Activated CD4-positive, alpha-beta T cell treated with anti-CD3 and anti-CD28 coated beads, Interleukin-2, amount 50 U/mL, for 1 hour (primary cell): ENCODE data around the gene PCYOX1L.
"Not testable (repeated sequence)": the region's sequence is repeated elsewhere in the genome, so short reads cannot be mapped to it uniquely, and the experiment has no call there.

ENCODE experiments used
- DNase-seq: peaks from one replicate; pipeline ENCODE4 v3.0.0-alpha.2; 2020

The PCYOX1L gene

GRCh38 chr5:149389552-149390495, 32.0 kb downstream of the PCYOX1L start:
- no peak for DNase-seq

DNA sequence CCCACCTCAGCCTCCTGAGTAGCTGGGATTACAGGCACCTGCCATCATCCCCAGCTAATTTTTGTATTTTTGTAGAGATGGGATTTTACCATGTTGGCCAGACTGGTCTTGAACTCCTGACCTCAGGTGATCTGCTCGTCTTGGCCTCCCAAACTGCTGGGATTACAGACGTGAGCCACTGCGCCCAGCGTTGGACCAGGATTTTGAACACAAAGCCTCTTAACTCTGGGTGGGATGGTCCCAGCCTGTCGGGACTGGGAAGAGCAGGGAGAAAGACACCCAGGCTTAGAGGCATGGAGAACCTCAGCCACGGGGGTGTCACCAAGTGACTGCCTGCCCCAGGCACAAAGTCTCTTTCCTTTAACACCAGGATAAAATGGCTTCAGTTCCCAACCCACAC, 33.2 kb downstream of the PCYOX1L start:
- not testable (repeated sequence) for DNase-seq

- no peak for DNase-seq
Observed at GRCh38 chr5:149391524-149391923, 33.7 kb downstream of the PCYOX1L start.

GRCh38 chr5:149392718-149393117, 34.9 kb downstream of the PCYOX1L start:
- no peak for DNase-seq

GRCh38 chr5:149394996-149395395, 37.1 kb downstream of the PCYOX1L start:
- DNase-seq, result not testable (repeated sequence)

GRCh38 chr5:149397530-149397929, 39.7 kb downstream of the PCYOX1L start:
- DNase-seq, result no peak

- not testable (repeated sequence) for DNase-seq
Observed at GRCh38 chr5:149398747-149399266, 41.0 kb downstream of the PCYOX1L start.

DNA sequence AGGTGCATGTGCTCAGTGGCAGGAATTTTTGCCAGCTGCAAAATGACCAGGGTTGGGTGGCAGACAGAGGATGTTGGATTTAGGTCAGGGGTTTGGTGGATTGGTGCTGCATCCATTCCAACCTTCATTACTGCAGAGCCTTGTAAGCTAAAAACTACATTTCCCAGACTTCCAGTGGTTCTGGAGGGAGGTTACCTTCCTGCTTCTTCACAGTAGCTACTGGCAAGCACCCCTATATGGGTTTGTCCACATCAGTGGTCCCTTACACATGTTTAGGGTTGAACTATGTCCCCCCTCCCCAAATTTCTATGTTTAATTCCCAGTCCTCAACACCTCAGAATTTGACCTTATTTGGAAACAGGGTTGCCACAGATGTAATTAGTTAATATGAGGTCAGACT, 41.9 kb downstream of the PCYOX1L start:
- no peak for DNase-seq

DNA sequence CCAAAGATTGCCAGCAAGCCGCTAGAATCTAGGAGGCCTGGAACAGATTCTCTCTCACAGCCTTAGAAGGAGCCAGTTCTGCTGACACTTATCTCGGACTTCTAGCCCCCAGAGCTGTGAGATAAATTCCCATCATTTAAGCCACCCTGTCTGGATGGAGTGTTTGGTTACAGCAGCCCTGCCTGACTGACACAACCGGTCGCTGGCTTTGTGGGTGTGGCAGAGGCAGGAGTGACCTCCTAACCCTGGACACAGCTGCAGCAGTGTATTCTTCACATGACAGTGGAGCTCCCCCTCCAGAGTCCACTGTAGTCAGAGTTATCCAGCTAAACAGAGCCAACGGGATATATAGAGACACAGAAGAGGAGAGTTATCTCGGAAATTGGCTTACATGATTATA, 42.5 kb downstream of the PCYOX1L start:
- no peak for DNase-seq

GRCh38 chr5:149401051-149401450, 43.2 kb downstream of the PCYOX1L start:
- no peak for DNase-seq

- no peak for DNase-seq
Observed at GRCh38 chr5:149402291-149402690, 44.4 kb downstream of the PCYOX1L start.

- no peak for DNase-seq
Observed at GRCh38 chr5:149403923-149404745, 46.3 kb downstream of the PCYOX1L start.

GRCh38 chr5:149404746-149405549, 47.1 kb downstream of the PCYOX1L start:
- DNase-seq, result no peak

GRCh38 chr5:149405550-149406202, 47.8 kb downstream of the PCYOX1L start:
- DNase-seq, result no peak

DNA sequence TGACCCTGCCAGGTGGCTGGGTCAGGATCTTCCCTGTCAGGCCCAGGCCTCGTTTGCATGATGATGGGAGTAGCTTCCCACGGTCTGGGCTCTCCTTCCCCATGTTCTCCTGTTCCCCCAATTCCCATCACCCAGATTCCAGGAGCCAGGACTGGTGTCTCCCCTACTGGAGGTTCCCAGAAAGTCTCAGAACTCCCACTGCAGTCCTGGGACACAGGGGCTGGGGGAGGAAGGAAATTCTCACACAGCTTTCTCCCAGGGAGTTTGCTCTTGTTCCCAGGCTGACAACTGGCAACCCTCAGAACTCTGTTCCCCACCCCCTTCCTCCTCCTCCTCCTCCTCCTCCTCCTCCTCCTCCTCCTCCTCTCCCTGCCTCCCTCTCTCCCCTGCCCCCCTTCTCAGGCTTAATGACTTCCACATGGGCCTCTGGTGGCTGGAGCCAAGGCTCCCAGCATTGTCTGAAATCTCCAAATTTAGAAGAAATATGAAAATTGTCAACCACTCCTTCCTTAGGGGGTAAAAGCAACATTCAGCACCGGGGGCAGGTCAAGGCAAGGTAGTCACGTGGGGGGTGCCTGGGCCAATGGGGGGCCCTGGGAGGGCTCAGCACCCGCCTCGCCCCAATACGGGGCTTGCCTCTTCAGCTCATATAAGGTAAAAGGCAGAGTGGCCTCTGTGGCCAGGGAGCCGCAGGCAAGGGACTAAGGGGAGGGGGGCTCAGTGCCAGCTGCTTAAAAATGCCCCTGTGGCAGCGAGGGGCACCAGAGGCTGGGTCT, 48.5 kb downstream of the PCYOX1L start:
- no peak for DNase-seq

- no peak for DNase-seq
Observed at GRCh38 chr5:149406979-149407306, 49.1 kb downstream of the PCYOX1L start.

DNA sequence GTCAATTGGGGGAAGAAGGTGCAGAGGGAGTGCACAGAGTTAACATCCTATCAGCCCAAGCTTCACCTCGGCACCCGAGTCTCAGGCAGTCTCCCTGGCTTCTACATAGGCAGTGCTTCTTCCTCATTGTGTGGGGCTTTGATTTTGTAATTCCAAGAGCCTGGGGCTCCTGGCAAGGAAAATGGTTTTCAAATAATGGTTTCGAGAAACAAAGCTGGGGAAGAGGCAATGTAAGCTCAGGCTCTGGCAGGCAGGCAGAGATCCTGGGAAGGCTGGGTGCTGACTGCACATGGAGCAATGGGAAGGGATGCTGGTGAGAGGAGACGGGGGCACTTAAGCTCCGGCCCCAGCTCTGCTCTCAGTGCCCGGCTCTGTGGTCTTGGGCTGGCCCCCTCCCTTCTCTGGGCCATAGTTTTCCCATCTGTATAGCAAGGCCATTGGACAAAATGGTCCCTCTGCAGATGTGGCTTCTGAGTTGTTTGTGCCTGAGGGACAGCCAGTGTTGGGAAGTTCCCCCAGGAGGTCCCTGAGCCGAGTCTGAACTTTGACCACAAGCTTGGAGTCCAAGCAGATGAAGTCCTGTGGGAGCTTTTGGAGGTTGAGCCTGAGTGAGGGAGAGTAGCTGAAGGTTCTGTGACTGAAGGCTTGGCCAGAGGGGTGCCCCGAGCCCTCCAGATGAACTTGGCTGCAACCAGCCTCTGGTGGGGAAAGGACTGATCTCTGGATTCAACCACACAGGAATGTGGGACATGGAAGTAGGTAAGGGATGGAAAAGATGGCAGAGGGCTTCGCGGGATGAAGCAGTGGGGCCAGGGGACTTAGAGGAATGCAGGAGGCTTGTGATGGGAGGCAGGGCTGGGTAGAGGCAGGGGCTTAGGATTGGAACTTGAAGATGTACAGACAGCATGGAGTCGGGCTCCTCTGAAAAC, 49.7 kb downstream of the PCYOX1L start:
- DNase-seq, result no peak

- no peak for DNase-seq
Observed at GRCh38 chr5:149408252-149409099, 50.6 kb downstream of the PCYOX1L start.

- DNase-seq, result no peak
Observed at GRCh38 chr5:149409268-149409948, 51.6 kb downstream of the PCYOX1L start.
